Measurements from ENCODE around the gene BPNT1.

DNA sequence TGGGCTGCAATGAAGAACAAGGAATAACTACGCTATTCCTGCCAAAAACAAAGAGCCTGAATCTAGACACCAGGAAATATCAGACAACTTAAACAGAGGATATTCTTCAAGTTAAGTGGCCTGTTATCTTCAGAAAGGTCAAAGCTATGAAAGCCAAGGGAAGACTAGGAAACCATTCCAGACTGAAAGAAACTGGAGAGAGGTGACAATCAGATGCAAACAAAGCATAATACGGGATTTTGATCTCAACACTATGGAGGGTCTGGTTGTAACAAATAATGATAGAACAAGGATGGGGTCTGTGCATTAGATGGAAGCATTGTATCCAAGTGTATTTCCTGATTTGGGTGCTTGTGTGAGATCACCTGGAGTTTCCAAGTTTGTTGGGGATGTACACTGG, 45.9 kb downstream of the BPNT1 start:
- no peak for TF ChIP-seq POLR2A (IDR thresholded peaks at IDR 0.05)
- TF ChIP-seq, protein P1, sequence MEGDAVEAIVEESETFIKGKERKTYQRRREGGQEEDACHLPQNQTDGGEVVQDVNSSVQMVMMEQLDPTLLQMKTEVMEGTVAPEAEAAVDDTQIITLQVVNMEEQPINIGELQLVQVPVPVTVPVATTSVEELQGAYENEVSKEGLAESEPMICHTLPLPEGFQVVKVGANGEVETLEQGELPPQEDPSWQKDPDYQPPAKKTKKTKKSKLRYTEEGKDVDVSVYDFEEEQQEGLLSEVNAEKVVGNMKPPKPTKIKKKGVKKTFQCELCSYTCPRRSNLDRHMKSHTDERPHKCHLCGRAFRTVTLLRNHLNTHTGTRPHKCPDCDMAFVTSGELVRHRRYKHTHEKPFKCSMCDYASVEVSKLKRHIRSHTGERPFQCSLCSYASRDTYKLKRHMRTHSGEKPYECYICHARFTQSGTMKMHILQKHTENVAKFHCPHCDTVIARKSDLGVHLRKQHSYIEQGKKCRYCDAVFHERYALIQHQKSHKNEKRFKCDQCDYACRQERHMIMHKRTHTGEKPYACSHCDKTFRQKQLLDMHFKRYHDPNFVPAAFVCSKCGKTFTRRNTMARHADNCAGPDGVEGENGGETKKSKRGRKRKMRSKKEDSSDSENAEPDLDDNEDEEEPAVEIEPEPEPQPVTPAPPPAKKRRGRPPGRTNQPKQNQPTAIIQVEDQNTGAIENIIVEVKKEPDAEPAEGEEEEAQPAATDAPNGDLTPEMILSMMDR (IDR thresholded peaks at IDR 0.05): no peak

All from body of pancreas (tissue), 4 donors.